Measurements from ENCODE around the gene SMIM31. TPM values are rescaled to one million over a fixed set of nuclear protein-coding genes. Genes with fewer than 3 reads are reported as not detected.
A peak's percentile ranks its signal among the peaks of the same experiment; 100 is the strongest.

Gene SMIM31
- total RNA-seq, 1 donor: not detected

- DNase-seq (ENCODE audit: low read depth): peak; percentile 50
- no peak overlapping the region for H3K4me3 ChIP-seq (ENCODE audit: low read depth, low read length)
- peak; percentile 88 for TF ChIP-seq CTCF (IDR thresholded peaks at IDR 0.05; ENCODE audit: insufficient read depth, low read length)
Measured at GRCh38 chr4:164731827-164732474, 22.0 kb upstream of the SMIM31 start.

- DNase-seq (ENCODE audit: low read depth): no peak
- TF ChIP-seq CTCF (IDR thresholded peaks at IDR 0.05; ENCODE audit: insufficient read depth, low read length): no peak
- no peak overlapping the region for H3K4me3 ChIP-seq (ENCODE audit: low read depth, low read length)
Measured at GRCh38 chr4:164734484-164734883, 19.4 kb upstream of the SMIM31 start.

- TF ChIP-seq CTCF (IDR thresholded peaks at IDR 0.05; ENCODE audit: insufficient read depth, low read length): peak; percentile 37
- no peak overlapping the region for H3K4me3 ChIP-seq (ENCODE audit: low read depth, low read length)
- DNase-seq (ENCODE audit: low read depth): peak; percentile 50
Measured at GRCh38 chr4:164748375-164748774, 5.6 kb upstream of the SMIM31 start.

- no peak for TF ChIP-seq CTCF (IDR thresholded peaks at IDR 0.05; ENCODE audit: insufficient read depth, low read length)
- no peak for DNase-seq (ENCODE audit: low read depth)
- H3K4me3 ChIP-seq (ENCODE audit: low read depth, low read length): no peak overlapping the region
Measured at GRCh38 chr4:164755432-164755831, 1.5 kb downstream of the SMIM31 start.

- no peak overlapping the region for H3K4me3 ChIP-seq (ENCODE audit: low read depth, low read length)
- TF ChIP-seq CTCF (IDR thresholded peaks at IDR 0.05; ENCODE audit: insufficient read depth, low read length): no peak
- DNase-seq (ENCODE audit: low read depth): no peak
Measured at GRCh38 chr4:164756686-164757085, 2.8 kb downstream of the SMIM31 start.

- no peak overlapping the region for H3K4me3 ChIP-seq (ENCODE audit: low read depth, low read length)
- TF ChIP-seq CTCF (IDR thresholded peaks at IDR 0.05; ENCODE audit: insufficient read depth, low read length): no peak
- DNase-seq (ENCODE audit: low read depth): no peak
Measured at GRCh38 chr4:164761241-164761640, 7.3 kb downstream of the SMIM31 start.

- no peak for TF ChIP-seq CTCF (IDR thresholded peaks at IDR 0.05; ENCODE audit: insufficient read depth, low read length)
- H3K4me3 ChIP-seq (ENCODE audit: low read depth, low read length): no peak overlapping the region
- DNase-seq (ENCODE audit: low read depth): no peak
Measured at GRCh38 chr4:164761746-164762275, 7.9 kb downstream of the SMIM31 start.

Data from fibroblast of the aortic adventitia (primary cell).